K562 (cell line): ENCODE data around the gene PPP1R13B. TPM values are rescaled to one million over a fixed set of nuclear protein-coding genes. Genes with fewer than 3 reads are reported as not detected.
A peak's percentile ranks its signal among the peaks of the same experiment; 100 is the strongest.

Experiments used
- ATAC-seq: fragments of 200-7000 bp; cut with Tn5 transposase; 3 replicates; pipeline ENCODE4 v1.9.1; 2020; ENCODE audit warnings: moderate library complexity
- BruUV-seq: library from RNA; stranded (reverse); fragments of 400-500 nt; replicated peaks from 2 replicates; lab custom pipeline; 2021; lab: Mats Ljungman, UMichigan
- CTCF ChIA-PET: fragments of 300-600 bp; formaldehyde crosslinking; extraction: SDS; loops from one replicate; lab custom pipeline; 2021; ENCODE audit warnings: low intra/inter-chr PET ratio; lab: Yijun Ruan, JAX
- POLR2A ChIA-PET: fragments of 300-600, 350-650 bp; sonication (Branson Sonifier 250); formaldehyde crosslinking; extraction: SDS; loops from one replicate; lab custom pipeline; 2021; ENCODE audit warnings: antibody characterized with exemption, inconsistent platforms; lab: Yijun Ruan, JAX
- DNase-seq, 4 experiments: peaks; one replicate each; pipeline versions ENCODE4 v3.0.0 to v3.0.0-alpha.2; 2011 to 2018; ENCODE audit warnings: low spot score in 3 of 4, mixed read lengths in 3 of 4; ENCODE audit errors: extremely low read depth in 1 of 4
- FAIRE-seq: peaks from 2 replicates; lab custom pipeline; 2011; peaks lifted over from hg19 to GRCh38; lab: Jason Lieb, UNC
- H2AFZ ChIP-seq: 2 replicates; pipeline ENCODE4 v1.6.0; 2011; ENCODE audit warnings: low read depth, low read length, control low read depth, inconsistent platforms
- H3K27ac ChIP-seq: fragments of 200-600 bp; 3 replicates; pipeline ENCODE4 v1.8.0; 2011; ENCODE audit warnings: low read depth, mild to moderate bottlenecking, control low read depth, inconsistent platforms, low read length, moderate library complexity, mixed read lengths; ENCODE audit errors: extremely low read depth
- H3K27me3 ChIP-seq, 2 experiments: fragments of 300-600 bp in 1 of 2; 2 replicates in 1 of 2; 3 replicates in 1 of 2; pipeline versions ENCODE4 v1.6.0 to v1.8.0; 2011; ENCODE audit warnings: inconsistent platforms in 2 of 2, low read length in 2 of 2, mild to moderate bottlenecking in 1 of 2, mixed read lengths in 1 of 2, moderate library complexity in 1 of 2; ENCODE audit not compliant: control insufficient read depth in 2 of 2, insufficient read depth in 2 of 2
- H3K36me3 ChIP-seq: fragments of 300-600 bp; 3 replicates; pipeline ENCODE4 v1.8.0; 2011; ENCODE audit warnings: mild to moderate bottlenecking, low read length, inconsistent platforms; ENCODE audit not compliant: control insufficient read depth, insufficient read depth
- H3K4me1 ChIP-seq, 2 experiments: fragments of 200-600 bp in 1 of 2; replicated peaks in 1 of 2; 2 replicates in 1 of 2; 3 replicates in 1 of 2; pipeline versions ENCODE4 v1.5.1 to v1.8.0; 2011; ENCODE audit warnings: inconsistent platforms in 2 of 2, low read length in 2 of 2, mild to moderate bottlenecking in 1 of 2, mixed read lengths in 1 of 2, moderate library complexity in 1 of 2; ENCODE audit not compliant: control insufficient read depth in 2 of 2, insufficient read depth in 2 of 2
- H3K4me2 ChIP-seq: 2 replicates; pipeline ENCODE4 v1.6.1; 2011; ENCODE audit warnings: low read length, control low read depth, inconsistent platforms, mixed read lengths; ENCODE audit not compliant: insufficient read depth
- H3K4me3 ChIP-seq: fragments of 200-600 bp; sonication (generic), shearing (Covaris generic); 2 replicates; pipeline ENCODE4 v1.5.1; 2016; ENCODE audit warnings: control low read depth, inconsistent platforms
- H3K79me2 ChIP-seq: fragments of 200-600 bp; 3 replicates; pipeline ENCODE4 v1.8.0; 2011; ENCODE audit warnings: low read length, inconsistent platforms; ENCODE audit not compliant: control insufficient read depth, insufficient read depth
- H3K9ac ChIP-seq, 2 experiments: 2 replicates each; pipeline versions ENCODE4 v1.6.0 to v1.6.1; 2011; ENCODE audit warnings: low read depth in 2 of 2, low read length in 2 of 2, control low read depth in 1 of 2, inconsistent platforms in 1 of 2, mild to moderate bottlenecking in 1 of 2, mixed read lengths in 1 of 2; ENCODE audit not compliant: insufficient read depth in 1 of 2
- H3K9me1 ChIP-seq: one replicate; pipeline ENCODE4 v1.6.0; 2011; ENCODE audit warnings: inconsistent platforms, mild to moderate bottlenecking, low read length, moderate library complexity; ENCODE audit not compliant: control insufficient read depth, insufficient read depth
- H3K9me3 ChIP-seq: replicated peaks from 2 replicates; pipeline ENCODE4 v1.5.1; 2011; ENCODE audit warnings: low read depth, low read length, inconsistent platforms; ENCODE audit not compliant: control insufficient read depth, insufficient read depth
- H4K20me1 ChIP-seq: replicated peaks from 2 replicates; pipeline ENCODE4 v1.6.1; 2011; ENCODE audit warnings: low read length, inconsistent platforms, mixed read lengths; ENCODE audit not compliant: control insufficient read depth, insufficient read depth
- BRF1 ChIP-seq: IDR thresholded peaks from 3 replicates; pipeline ENCODE4 v1.6.1; 2011; ENCODE audit warnings: borderline replicate concordance, mild to moderate bottlenecking; ENCODE audit not compliant: insufficient read length; ENCODE audit errors: extremely low read depth
- EHMT2 ChIP-seq: fragments of 450-650 bp; IDR thresholded peaks from 2 replicates; pipeline ENCODE4 v1.6.1; 2018; ENCODE audit warnings: antibody characterized with exemption
- SMARCE1 ChIP-seq: fragments of 450-650 bp; IDR thresholded peaks from 2 replicates; pipeline ENCODE4 v1.7.1; 2016; ENCODE audit warnings: mild to moderate bottlenecking
- SPI1 ChIP-seq: IDR thresholded peaks from 2 replicates; pipeline ENCODE4 v1.6.1; 2011; ENCODE audit warnings: low read depth, low read length, control low read depth, borderline replicate concordance
- WGBS: fragments of 100-300 bp; shearing (Covaris generic); methylation state at CpG from one replicate; pipeline ENCODE4 v1.1.6; 2016; ENCODE audit warnings: low coverage, mixed read lengths; ENCODE audit not compliant: insufficient coverage; ENCODE audit errors: missing lambda C conversion rate; 5-methylcytosine and 5-hydroxymethylcytosine counted together
- in situ Hi-C: fragments of 300-500 bp; cut with MboI; formaldehyde crosslinking; loops from 4 replicates; pipeline ENCODE4 v1.15.0; 2018; ENCODE audit warnings: inconsistent platforms, mixed read lengths
- intact Hi-C: fragments of 100-400 bp; cut with micrococcal nuclease; formaldehyde crosslinking; loops from 2 replicates; pipeline ENCODE4 v1.14.2; 2022
- polyA plus RNA-seq, 8 experiments: library from polyadenylated mRNA; depleted of rRNA in 4 of 8; stranded (reverse) in 5 of 8; unstranded in 3 of 8; fragments of >200 nt; fragmentation: Nextera tagmentation in 2 of 8; fragmentation: Illumina TruSeq in 1 of 8; extraction: Ambion mirVana in 2 of 8; extraction: Trizol in 1 of 8; gene quantifications; 2 replicates each; pipeline versions ENCODE4 v1.2.1 to v1.2.3, GENCODE V29; 2011 to 2014; ENCODE audit warnings: inconsistent platforms in 1 of 8, missing spikeins in 1 of 8
- total RNA-seq, 7 experiments: library from RNA; depleted of rRNA in 6 of 7; stranded (reverse); fragments of >200 nt in 6 of 7; fragmentation: Illumina TruSeq in 2 of 7; extraction: Trizol in 2 of 7; gene quantifications; 2 replicates each; pipeline versions ENCODE4 v1.2.1 to v1.2.3, GENCODE V29; 2011 to 2021; ENCODE audit warnings: low replicate concordance in 1 of 7
- TF ChIP-seq, protein P1 (sequence below), 2 experiments: IDR thresholded peaks in 1 of 2; conservative IDR thresholded peaks in 1 of 2; 2 replicates each; pipeline ENCODE4 v1.6.1; 2016; ENCODE audit warnings: low read depth in 2 of 2, mild to moderate bottlenecking in 1 of 2, missing compliant biosample characterization in 1 of 2, missing genetic modification characterization in 1 of 2, moderate library complexity in 1 of 2

Gene PPP1R13B
- total and polyA plus RNA-seq, 9 of the 15 experiments (the other 6 are each of a cell fraction or from before 2014, with no cell fraction given) = 0.03 to 1.7 (median 0.15) TPM

DNA sequence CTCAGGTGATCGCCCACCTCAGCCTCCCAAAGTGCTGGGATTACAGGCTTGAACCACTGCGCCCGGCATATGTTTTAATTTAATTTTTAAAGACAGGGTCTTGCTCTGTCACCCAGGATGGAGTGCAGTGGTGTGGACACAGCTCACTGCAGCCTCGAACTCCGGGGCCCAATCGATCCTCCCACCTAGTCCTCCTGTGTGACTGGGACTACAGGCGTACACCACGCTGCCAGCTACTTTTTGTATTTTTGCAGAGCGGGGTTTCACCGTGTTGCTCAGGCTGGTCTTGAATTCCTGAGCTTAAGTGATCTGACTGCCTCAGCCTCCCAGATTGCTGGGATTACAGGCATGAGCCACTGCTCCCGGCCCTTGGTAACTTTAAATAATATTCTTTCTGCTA lies 30.8 kb upstream of the PPP1R13B start (continued):
- no peak for TF ChIP-seq SMARCE1

DNA sequence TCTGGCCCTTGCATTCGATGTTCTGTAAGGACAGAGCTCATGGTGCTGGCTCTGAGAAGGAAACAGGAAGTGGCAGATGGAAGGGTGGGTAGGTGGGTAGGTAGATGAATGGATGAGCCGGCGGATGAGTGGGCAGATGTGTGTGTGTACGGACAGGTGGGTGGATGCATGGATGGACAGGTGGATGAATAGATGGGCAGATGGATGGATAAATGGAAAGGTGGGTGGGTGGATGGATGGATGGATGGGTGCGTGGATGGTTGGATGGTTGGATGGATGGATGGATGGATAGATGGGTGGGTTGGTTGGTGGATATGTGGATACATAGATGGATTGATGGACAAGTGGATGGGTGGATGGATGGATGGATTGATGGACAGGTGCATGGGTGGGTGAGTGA lies 27.6 kb upstream of the PPP1R13B start:
- no peak overlapping the region for H3K4me2 ChIP-seq
- no peaks in the 10 kb centered on the region for H3K36me3 ChIP-seq
- DNase-seq = no peak
- in situ Hi-C loops = no loop called here
- H2AFZ ChIP-seq = no peak overlapping the region
- no peaks in the 10 kb centered on the region for H3K9me3 ChIP-seq
- no peak overlapping the region for H3K27ac ChIP-seq
- BruUV-seq = no TSS peak
- peaks cover 0 to 24% of the 10 kb centered on the region in 2 experiments; a peak in 2 of 5 replicates for H3K4me1 ChIP-seq
- no peaks in the 10 kb centered on the region for H4K20me1 ChIP-seq
- no peak for FAIRE-seq
- no peaks in the 10 kb centered on the region for H3K27me3 ChIP-seq
- ChIA-PET POLR2A (no interaction called here), CTCF (no interaction called here)
- no peak for ATAC-seq
- H3K9ac ChIP-seq = no peak overlapping the region
- H3K4me3 ChIP-seq = no peak overlapping the region
- no peaks in the 10 kb centered on the region for H3K9me1 ChIP-seq
- WGBS = 14% methylated on average over 4 of the region's 5 CpGs
- no peaks in the 10 kb centered on the region for H3K79me2 ChIP-seq
- intact Hi-C loops = no loop called here
- TF ChIP-seq EHMT2 (0 out of 2 replicates have a peak, but pooled peaks have one; percentile 30), BRF1 (no peak), SPI1 (peak; percentile 60; the same call in 1 of the 2 replicates)
- TF ChIP-seq, protein P1, sequence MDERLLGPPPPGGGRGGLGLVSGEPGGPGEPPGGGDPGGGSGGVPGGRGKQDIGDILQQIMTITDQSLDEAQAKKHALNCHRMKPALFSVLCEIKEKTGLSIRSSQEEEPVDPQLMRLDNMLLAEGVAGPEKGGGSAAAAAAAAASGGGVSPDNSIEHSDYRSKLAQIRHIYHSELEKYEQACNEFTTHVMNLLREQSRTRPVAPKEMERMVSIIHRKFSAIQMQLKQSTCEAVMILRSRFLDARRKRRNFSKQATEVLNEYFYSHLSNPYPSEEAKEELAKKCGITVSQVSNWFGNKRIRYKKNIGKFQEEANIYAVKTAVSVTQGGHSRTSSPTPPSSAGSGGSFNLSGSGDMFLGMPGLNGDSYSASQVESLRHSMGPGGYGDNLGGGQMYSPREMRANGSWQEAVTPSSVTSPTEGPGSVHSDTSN (CRISPR knock-in tag; IDR thresholded peaks at IDR 0.05; ENCODE audit: low read depth) = no peak
- TF ChIP-seq, protein P1 (tag; conservative IDR thresholded peaks at IDR 0.05; ENCODE audit: low read depth) = no peak
